ENCODE results near the gene VWA3B.
"Not testable (repeated sequence)": the region's sequence is repeated elsewhere in the genome, so short reads cannot be mapped to it uniquely, and the experiment has no call there.

Gene VWA3B

DNA sequence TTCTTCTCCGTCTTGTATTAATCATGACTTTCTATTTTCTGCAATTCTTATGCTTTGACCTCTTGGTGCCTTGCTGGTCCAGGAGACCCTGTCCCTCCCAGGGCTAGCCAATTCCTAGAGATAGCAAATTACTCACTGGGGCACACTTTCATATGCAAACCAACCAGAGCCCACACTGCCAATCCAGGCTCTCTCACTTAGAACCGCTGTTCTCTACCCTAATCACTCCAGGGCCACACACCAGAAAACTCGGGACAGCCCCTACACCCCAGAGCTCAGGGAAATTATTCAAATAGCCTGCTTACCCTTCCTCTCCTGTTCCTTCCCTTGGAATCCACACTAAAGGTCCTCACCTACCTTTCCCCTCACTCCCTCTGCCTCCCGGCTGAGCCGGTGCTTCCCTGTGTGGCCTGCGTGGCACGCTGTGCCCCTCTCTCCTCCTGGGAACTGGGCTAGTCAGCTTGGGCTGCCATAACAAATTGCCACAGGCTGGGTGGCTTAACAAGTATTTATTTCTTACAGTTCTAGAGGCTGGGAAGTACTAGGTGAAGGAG, 41.7 kb downstream of the VWA3B start:
- DNase-seq (ENCODE audit: low read depth in 2 of 2, low spot score in 1 of 2) = no peak

DNA sequence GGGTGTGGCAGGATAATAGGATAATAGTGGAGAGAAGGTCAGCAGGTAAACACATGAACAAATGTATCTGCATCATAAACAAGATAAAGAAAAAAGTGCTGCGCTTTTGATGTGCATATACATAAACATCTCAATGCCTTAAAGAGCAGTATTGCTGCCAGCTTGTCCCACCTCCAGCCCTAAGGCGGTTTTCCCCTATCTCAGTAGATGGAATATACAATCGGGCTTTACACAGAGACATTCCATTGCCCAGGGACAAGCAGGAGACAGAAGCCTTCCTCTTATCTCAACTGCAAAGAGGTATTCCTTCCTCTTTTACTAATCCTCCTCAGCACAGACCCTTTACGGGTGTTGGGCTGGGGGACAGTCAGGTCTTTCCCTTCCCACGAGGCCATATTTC, 43.1 kb downstream of the VWA3B start:
- DNase-seq (ENCODE audit: low read depth in 2 of 2, low spot score in 1 of 2) = not testable (repeated sequence)

DNA sequence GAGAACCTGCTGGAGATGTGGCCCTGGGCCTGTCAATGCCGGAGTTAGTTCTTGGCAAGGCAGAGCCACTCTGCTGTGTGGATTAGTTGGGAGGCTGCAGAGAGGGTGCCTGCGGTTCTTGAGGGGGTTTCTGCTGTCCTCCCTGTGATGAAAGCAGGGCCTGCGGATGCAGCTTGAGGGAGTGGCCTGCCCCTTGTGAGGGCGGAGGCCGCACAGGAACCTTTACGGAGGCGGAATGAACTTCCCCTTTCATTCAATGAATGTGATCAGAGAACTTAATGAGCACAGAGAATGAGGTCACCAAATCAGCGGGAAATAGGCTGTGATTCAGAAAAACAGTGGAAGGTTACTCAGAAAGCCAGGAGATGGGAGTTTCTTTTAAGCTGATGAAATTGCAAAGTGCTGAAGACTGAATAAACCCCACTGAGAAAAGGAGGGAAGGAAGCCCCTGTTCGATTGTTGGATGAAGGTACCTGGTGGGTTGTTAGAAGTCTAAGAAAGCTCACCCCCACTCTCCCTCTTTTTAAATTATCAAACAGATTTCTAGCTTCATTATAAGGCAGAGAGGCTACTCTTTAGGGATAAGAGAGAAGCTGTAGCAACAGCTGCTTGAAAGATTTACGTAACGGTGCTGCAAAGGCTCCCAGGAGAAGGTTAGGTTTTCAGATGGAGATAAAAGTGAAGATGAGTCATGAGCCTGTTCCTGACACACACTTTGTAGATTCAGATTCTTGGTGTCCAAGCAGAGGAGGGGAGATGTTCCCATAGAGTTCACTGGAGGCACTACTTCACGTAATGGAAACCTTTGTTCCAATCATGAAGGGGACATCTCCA, 47.4 kb downstream of the VWA3B start:
- peak in 1 of 2 donors; percentile 8 for DNase-seq (ENCODE audit: low read depth in 2 of 2, low spot score in 1 of 2)

DNA sequence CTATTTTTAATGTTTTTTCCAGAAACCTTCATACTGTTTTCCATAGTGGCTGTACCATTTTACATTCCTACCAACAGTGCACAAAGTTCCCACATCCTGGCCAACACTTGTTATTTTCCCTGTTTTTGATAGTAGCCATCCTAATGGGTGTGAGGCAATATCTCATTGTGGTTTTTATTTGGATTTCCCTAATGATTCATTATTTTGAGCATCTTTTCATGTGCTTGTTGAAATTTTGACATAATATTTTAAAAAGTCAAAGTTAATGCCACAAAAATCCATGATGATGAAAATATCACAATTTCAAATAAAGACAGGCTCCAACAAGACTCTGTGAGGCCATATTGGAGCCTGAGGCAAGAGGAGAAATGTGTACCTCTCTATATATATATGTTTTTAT, 50.2 kb downstream of the VWA3B start:
- DNase-seq (ENCODE audit: low read depth in 2 of 2, low spot score in 1 of 2) = no peak

- not testable (repeated sequence) for DNase-seq (ENCODE audit: low read depth in 2 of 2, low spot score in 1 of 2)
These were observed 52.0 kb downstream of the VWA3B start for GRCh38 chr2:98138978-98139377.

DNA sequence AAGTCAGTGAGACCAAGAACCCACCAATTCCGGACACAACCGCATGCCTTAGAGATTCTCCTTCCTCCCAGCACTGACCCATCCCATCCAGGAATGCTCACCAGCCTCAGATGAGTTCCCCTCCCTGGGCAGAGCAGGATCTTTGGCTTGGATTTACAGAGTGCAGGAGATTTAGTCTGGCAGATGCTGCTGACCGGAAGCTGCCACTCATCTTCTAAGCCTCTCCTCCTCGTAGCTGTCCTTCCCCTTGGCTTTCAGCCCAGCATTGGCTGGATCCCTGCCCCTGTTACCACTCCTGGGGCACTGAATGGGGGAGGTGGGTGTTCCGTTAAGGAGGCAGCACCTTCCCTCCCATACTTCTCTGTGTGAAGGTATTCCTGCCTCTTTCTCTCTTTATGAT, 53.2 kb downstream of the VWA3B start:
- no peak for DNase-seq (ENCODE audit: low read depth in 2 of 2, low spot score in 1 of 2)

DNA sequence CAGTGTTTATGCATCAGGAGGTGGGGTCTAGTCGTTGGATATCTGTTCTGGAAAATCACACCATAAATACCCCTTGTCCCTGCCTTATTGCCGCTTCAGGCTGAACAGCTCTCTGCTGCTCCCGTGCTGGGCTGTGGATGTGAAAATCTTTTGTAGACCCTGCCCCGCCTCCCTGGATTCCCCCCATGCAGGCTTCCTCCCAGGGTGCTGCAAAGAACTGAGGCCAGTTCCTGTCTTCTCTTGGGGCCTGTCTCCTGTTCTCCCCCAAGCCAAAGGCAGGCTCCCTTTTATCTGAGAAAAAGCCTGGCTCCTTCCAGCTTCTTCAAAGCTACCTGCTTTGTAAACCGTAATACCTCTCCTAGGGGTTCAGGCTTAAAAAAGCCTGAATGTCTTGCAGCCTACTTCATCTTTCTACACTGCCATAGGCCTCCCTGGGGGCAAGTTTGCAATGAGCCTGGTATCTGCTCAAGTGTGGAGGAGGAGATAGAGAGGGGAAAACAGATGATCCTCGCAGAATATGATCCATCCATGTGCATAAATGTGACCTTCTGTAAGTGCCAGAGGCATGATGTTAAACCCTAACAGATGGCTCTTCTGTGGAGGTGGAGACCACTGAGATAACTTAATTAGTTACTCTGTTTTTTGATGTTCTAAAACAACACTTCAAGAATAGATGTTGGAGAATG, 55.3 kb downstream of the VWA3B start:
- DNase-seq (ENCODE audit: low read depth in 2 of 2, low spot score in 1 of 2) = no peak

DNA sequence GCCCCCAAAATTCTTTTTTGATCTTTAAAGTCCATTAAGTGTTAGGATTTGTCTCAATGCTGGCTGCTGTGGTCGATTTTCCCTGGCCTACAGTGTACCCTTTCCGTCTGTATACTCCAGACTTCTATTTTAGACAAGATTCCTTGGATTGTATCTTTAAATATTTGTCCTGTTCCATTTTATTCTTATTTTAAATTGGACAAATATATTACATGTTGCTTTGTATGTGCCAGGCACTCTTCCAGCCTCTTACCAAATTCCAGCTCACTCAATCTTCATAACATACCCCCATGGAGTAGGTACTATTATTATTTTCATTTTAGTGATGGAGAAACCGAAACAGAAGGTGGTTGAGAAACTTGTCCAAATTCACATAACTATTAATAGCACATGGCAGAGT, 58.1 kb downstream of the VWA3B start:
- DNase-seq (ENCODE audit: low read depth in 2 of 2, low spot score in 1 of 2) = no peak

- not testable (repeated sequence) for DNase-seq (ENCODE audit: low read depth in 2 of 2, low spot score in 1 of 2)
These were observed 60.9 kb downstream of the VWA3B start for GRCh38 chr2:98147900-98148299.

GRCh38 chr2:98148595-98149332, 61.8 kb downstream of the VWA3B start:
- DNase-seq (ENCODE audit: low read depth in 2 of 2, low spot score in 1 of 2) = no peak

- no peak for DNase-seq (ENCODE audit: low read depth in 2 of 2, low spot score in 1 of 2)
These were observed 62.3 kb downstream of the VWA3B start for GRCh38 chr2:98149333-98149697.

DNA sequence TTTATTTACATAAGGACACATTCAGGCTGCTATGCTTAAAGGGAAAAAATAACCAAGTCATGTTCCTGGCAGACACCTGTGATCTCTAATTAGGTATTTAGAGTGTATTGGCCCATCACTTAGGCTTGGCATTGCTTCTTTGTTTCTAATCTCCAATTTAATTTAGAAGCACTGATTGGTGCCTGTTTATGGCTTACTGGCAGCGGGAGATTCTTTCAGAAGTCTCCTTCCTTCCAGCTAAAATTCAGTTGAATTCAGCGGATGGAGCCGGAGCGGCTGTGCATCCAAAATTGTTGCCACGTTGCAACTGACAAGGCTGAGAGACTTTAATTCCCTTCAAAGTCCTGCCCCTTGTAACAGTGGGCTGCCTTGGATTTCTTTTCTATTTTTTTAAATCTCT, 66.5 kb downstream of the VWA3B start:
- DNase-seq (ENCODE audit: low read depth in 2 of 2, low spot score in 1 of 2) = no peak

- DNase-seq (ENCODE audit: low read depth in 2 of 2, low spot score in 1 of 2) = no peak
These were observed 68.3 kb downstream of the VWA3B start for GRCh38 chr2:98155291-98155690.

GRCh38 chr2:98155716-98156115, 68.7 kb downstream of the VWA3B start:
- DNase-seq (ENCODE audit: low read depth in 2 of 2, low spot score in 1 of 2) = no peak

- DNase-seq (ENCODE audit: low read depth in 2 of 2, low spot score in 1 of 2) = no peak
These were observed 69.3 kb downstream of the VWA3B start for GRCh38 chr2:98156304-98156703.

DNA sequence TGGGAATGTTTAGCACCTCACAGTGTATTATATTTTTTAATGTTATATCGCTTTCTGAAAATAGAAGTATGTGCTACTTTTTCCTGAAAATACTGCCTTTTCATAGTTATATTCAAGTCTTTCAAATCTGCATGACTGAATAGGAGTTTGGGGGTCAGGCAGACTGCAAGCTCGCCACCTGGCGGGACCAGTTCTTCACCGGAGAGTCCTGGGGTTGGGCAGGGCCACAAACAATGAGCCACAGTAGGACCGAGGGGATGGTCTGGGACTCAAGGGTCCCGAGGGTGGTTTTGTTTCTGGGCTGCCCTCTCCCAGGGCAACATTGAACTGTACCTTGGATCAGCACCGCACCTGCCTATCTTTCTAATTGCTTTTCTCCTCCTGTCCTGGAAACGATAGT, 70.6 kb downstream of the VWA3B start:
- DNase-seq (ENCODE audit: low read depth in 2 of 2, low spot score in 1 of 2) = no peak

DNA sequence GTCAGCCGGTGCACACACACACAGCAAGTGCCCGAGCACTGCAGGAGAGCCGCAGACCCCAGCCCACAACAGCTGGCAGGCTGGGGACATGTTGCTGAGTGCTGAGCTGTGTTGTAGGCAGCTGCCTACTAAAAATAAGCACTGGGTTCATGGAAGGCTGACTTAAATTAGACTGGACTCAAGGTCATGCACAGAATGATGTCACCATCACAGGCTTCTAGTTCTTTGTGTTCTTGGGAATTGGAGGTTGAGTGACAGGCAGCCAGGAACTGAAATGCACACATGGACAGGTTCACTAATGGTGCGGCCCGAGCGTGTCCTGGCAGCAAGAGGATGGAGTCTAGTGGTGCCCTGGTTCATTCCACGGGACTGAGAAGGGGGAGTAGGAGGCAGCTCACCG, 71.3 kb downstream of the VWA3B start:
- no peak for DNase-seq (ENCODE audit: low read depth in 2 of 2, low spot score in 1 of 2)

- no peak for DNase-seq (ENCODE audit: low read depth in 2 of 2, low spot score in 1 of 2)
These were observed 73.6 kb downstream of the VWA3B start for GRCh38 chr2:98160554-98160953.

GRCh38 chr2:98161186-98161585, 74.2 kb downstream of the VWA3B start:
- DNase-seq (ENCODE audit: low read depth in 2 of 2, low spot score in 1 of 2) = no peak

- DNase-seq (ENCODE audit: low read depth in 2 of 2, low spot score in 1 of 2) = no peak
These were observed 77.3 kb downstream of the VWA3B start for GRCh38 chr2:98164256-98164655.

GRCh38 chr2:98165516-98166071, 78.6 kb downstream of the VWA3B start:
- DNase-seq (ENCODE audit: low read depth in 2 of 2, low spot score in 1 of 2) = no peak
